Stimulated activated memory B cell treated with anti-CD40 and anti-IgM and Interleukin-4, amounts not matched to agents 10 μg/mL and 1 μg/mL and 100 μg/mL, for 72 hours (primary cell): Measurements from ENCODE around the gene FAM168A.

Experiments used
- ATAC-seq: fragments of 150-1000 bp; cut with Tn5 transposase; 2 replicates; pipeline ENCODE4 v1.10.0; 2021
- H3K27ac Mint-ChIP-seq: one replicate; pipeline ENCODE4 v1.8.0; 2022; ENCODE audit warnings: mild to moderate bottlenecking, mixed read lengths
- H3K27me3 Mint-ChIP-seq: one replicate; pipeline ENCODE4 v1.8.0; 2022; ENCODE audit warnings: mixed read lengths
- H3K36me3 Mint-ChIP-seq: one replicate; pipeline ENCODE4 v1.8.0; 2022; ENCODE audit warnings: mixed read lengths
- H3K4me1 Mint-ChIP-seq: one replicate; pipeline ENCODE4 v1.8.0; 2022; ENCODE audit warnings: mixed read lengths
- H3K4me3 Mint-ChIP-seq: one replicate; pipeline ENCODE4 v1.8.0; 2022; ENCODE audit warnings: mild to moderate bottlenecking, moderate library complexity, mixed read lengths
- H3K9me3 Mint-ChIP-seq: one replicate; pipeline ENCODE4 v1.8.0; 2022; ENCODE audit warnings: mixed read lengths

FAM168A gene

GRCh38 chr11:73359341-73359740, 238.6 kb downstream of the FAM168A start:
- ATAC-seq: no peak
- H3K27ac Mint-ChIP-seq: no peak overlapping the region
- no peaks in the 10 kb centered on the region for H3K27me3 Mint-ChIP-seq
- no peak overlapping the region for H3K4me3 Mint-ChIP-seq
- H3K36me3 Mint-ChIP-seq: peaks cover 45% of the 10 kb centered on the region
- H3K4me1 Mint-ChIP-seq: peaks cover 16% of the 10 kb centered on the region
- no peaks in the 10 kb centered on the region for H3K9me3 Mint-ChIP-seq

GRCh38 chr11:73358071-73358470, 239.8 kb downstream of the FAM168A start:
- no peak overlapping the region for H3K4me3 Mint-ChIP-seq
- H3K27me3 Mint-ChIP-seq: no peaks in the 10 kb centered on the region
- ATAC-seq: no peak
- peaks cover 6% of the 10 kb centered on the region for H3K4me1 Mint-ChIP-seq
- H3K27ac Mint-ChIP-seq: no peak overlapping the region
- H3K36me3 Mint-ChIP-seq: peaks cover 40% of the 10 kb centered on the region
- H3K9me3 Mint-ChIP-seq: no peaks in the 10 kb centered on the region

GRCh38 chr11:73356979-73357860, 240.7 kb downstream of the FAM168A start:
- peaks cover 33% of the 10 kb centered on the region for H3K36me3 Mint-ChIP-seq
- H3K27me3 Mint-ChIP-seq: no peaks in the 10 kb centered on the region
- H3K4me1 Mint-ChIP-seq: no peaks in the 10 kb centered on the region
- no peak overlapping the region for H3K27ac Mint-ChIP-seq
- H3K9me3 Mint-ChIP-seq: no peaks in the 10 kb centered on the region
- no peak for ATAC-seq
- H3K4me3 Mint-ChIP-seq: no peak overlapping the region

GRCh38 chr11:73355109-73355508, 242.8 kb downstream of the FAM168A start:
- Mint-ChIP-seq H3K4me3 (no peak overlapping the region), H3K9me3 (no peaks in the 10 kb centered on the region), H3K36me3 (peaks cover 33% of the 10 kb centered on the region), H3K4me1 (peaks cover 9% of the 10 kb centered on the region), H3K27me3 (no peaks in the 10 kb centered on the region), H3K27ac (no peak overlapping the region)
- ATAC-seq: no peak

GRCh38 chr11:73353422-73353821, 244.5 kb downstream of the FAM168A start:
- peak overlapping the region; percentile 10 for H3K27ac Mint-ChIP-seq
- H3K36me3 Mint-ChIP-seq: peaks cover 36% of the 10 kb centered on the region
- H3K27me3 Mint-ChIP-seq: no peaks in the 10 kb centered on the region
- H3K9me3 Mint-ChIP-seq: no peaks in the 10 kb centered on the region
- ATAC-seq: no peak
- peaks cover 9% of the 10 kb centered on the region for H3K4me1 Mint-ChIP-seq
- no peak overlapping the region for H3K4me3 Mint-ChIP-seq

GRCh38 chr11:73350908-73351636, 246.8 kb downstream of the FAM168A start:
- Mint-ChIP-seq H3K27ac (no peak overlapping the region), H3K36me3 (peaks cover 39% of the 10 kb centered on the region), H3K4me3 (no peak overlapping the region), H3K4me1 (peaks cover 9% of the 10 kb centered on the region), H3K9me3 (no peaks in the 10 kb centered on the region), H3K27me3 (no peaks in the 10 kb centered on the region)
- ATAC-seq: peak; percentile 69
